Measurements from ENCODE around the gene CDKAL1. TPM values are rescaled to one million over a fixed set of nuclear protein-coding genes. Genes with fewer than 3 reads are reported as not detected.

Gene CDKAL1
- total RNA-seq, 2 donors from 2014 or later = 23.5 to 26.4 TPM

DNA sequence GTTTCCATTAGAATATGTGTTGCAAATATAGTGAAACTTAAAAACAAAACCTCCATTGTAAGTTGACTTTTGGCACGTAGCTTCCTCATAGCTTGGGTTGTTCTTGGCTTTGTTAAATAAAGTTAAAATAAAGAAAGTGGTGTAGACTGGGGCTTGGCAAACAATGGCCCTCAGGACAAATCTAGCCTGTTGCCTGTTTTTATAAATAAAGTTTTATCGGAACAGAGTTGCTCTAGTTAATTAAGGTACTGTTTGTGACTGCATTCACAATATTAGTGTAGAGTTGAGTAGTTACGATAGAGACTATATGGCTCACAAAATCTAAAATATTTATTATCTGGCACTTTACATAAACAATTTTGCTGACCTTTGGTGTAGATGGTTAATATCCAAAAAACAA is 168.8 kb downstream of the CDKAL1 start:
- Histone ChIP-seq H3K36me3 (ENCODE audit: control insufficient read depth, insufficient read depth, low read length) (no peaks in the 10 kb centered on the region), H3K4me3 (ENCODE audit: low read length) (no peak overlapping the region), H3K27me3 (ENCODE audit: control insufficient read depth, insufficient read depth, low read length, poor library complexity, severe bottlenecking) (no peaks in the 10 kb centered on the region), H3K9me3 (ENCODE audit: control insufficient read depth, low read length) (no peaks in the 10 kb centered on the region), H3K4me1 (ENCODE audit: control insufficient read depth, insufficient read depth, low read length) (peaks cover 1% of the 10 kb centered on the region), H3K27ac (ENCODE audit: low read depth, low read length) (no peak overlapping the region), H3K9ac (ENCODE audit: extremely low read depth, low read length, poor library complexity, severe bottlenecking) (no peak overlapping the region)
- TF ChIP-seq, protein P1, sequence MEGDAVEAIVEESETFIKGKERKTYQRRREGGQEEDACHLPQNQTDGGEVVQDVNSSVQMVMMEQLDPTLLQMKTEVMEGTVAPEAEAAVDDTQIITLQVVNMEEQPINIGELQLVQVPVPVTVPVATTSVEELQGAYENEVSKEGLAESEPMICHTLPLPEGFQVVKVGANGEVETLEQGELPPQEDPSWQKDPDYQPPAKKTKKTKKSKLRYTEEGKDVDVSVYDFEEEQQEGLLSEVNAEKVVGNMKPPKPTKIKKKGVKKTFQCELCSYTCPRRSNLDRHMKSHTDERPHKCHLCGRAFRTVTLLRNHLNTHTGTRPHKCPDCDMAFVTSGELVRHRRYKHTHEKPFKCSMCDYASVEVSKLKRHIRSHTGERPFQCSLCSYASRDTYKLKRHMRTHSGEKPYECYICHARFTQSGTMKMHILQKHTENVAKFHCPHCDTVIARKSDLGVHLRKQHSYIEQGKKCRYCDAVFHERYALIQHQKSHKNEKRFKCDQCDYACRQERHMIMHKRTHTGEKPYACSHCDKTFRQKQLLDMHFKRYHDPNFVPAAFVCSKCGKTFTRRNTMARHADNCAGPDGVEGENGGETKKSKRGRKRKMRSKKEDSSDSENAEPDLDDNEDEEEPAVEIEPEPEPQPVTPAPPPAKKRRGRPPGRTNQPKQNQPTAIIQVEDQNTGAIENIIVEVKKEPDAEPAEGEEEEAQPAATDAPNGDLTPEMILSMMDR (conservative IDR thresholded peaks at IDR 0.05) = no peak
- H3K4me1 Mint-ChIP-seq = peaks cover 16% of the 10 kb centered on the region
- H3K9me3 Mint-ChIP-seq = no peaks in the 10 kb centered on the region
- H3K36me3 Mint-ChIP-seq (ENCODE audit: low read depth) = no peaks in the 10 kb centered on the region
- no peak overlapping the region for H3K27ac Mint-ChIP-seq
- H3K4me3 Mint-ChIP-seq = no peak overlapping the region
- H3K27me3 Mint-ChIP-seq (ENCODE audit: insufficient read depth) = no peaks in the 10 kb centered on the region
- DNase-seq = no peak
- WGBS, 2 experiments (ENCODE audit: insufficient coverage in 1 of 2, insufficient read length in 1 of 2) = 92% methylated on average over 2 of the region's 3 CpGs; no CpG with 5 or more reads in 1 of the 2 experiments

DNA sequence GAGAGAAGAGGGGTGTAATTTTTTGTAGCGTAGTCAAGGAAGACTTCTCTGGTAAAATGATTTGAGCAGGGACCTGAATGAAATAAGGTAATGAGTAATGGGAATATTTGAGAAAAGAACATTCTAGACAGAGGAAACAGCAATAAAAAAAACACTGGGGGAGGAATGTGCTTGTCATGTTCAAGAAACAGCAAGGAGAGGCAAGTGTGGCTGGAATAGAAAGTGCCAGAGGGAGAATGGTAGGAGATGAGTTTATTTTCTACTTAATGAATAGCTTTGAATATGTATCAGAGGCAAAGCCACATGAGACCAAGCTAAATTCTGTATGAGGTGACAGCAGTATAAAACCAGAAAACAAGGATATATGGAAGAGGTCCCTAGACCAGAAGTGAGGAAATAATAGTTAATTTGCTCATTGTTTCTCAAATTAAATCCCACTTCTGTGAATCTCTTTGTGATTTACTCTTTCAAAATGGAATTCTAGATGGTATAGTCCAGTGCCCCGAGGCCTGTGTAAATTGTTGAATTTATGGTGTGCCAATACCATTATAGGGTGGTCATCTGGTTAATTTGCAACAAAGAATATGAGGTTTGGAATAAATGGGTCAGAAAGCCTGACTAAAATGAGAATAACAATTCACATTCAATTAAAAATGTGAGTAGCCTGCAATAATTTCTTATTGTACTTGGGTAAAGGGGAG is 170.2 kb downstream of the CDKAL1 start:
- Histone ChIP-seq H3K27me3 (ENCODE audit: control insufficient read depth, insufficient read depth, low read length, poor library complexity, severe bottlenecking) (no peaks in the 10 kb centered on the region), H3K4me1 (ENCODE audit: control insufficient read depth, insufficient read depth, low read length) (peaks cover 5% of the 10 kb centered on the region), H3K9me3 (ENCODE audit: control insufficient read depth, low read length) (no peaks in the 10 kb centered on the region), H3K4me3 (ENCODE audit: low read length) (no peak overlapping the region), H3K27ac (ENCODE audit: low read depth, low read length) (no peak overlapping the region), H3K9ac (ENCODE audit: extremely low read depth, low read length, poor library complexity, severe bottlenecking) (no peak overlapping the region), H3K36me3 (ENCODE audit: control insufficient read depth, insufficient read depth, low read length) (no peaks in the 10 kb centered on the region)
- H3K4me1 Mint-ChIP-seq = peaks cover 25% of the 10 kb centered on the region
- H3K27ac Mint-ChIP-seq = no peak overlapping the region
- 98 to 100% methylated on average over 1 to 2 of the region's 2 CpGs for WGBS, 2 experiments (ENCODE audit: insufficient coverage in 1 of 2, insufficient read length in 1 of 2)
- no peak for DNase-seq
- no peaks in the 10 kb centered on the region for H3K9me3 Mint-ChIP-seq
- TF ChIP-seq, protein P1 (conservative IDR thresholded peaks at IDR 0.05) = no peak
- H3K36me3 Mint-ChIP-seq (ENCODE audit: low read depth) = no peaks in the 10 kb centered on the region
- H3K4me3 Mint-ChIP-seq = no peak overlapping the region
- H3K27me3 Mint-ChIP-seq (ENCODE audit: insufficient read depth) = no peaks in the 10 kb centered on the region

DNA sequence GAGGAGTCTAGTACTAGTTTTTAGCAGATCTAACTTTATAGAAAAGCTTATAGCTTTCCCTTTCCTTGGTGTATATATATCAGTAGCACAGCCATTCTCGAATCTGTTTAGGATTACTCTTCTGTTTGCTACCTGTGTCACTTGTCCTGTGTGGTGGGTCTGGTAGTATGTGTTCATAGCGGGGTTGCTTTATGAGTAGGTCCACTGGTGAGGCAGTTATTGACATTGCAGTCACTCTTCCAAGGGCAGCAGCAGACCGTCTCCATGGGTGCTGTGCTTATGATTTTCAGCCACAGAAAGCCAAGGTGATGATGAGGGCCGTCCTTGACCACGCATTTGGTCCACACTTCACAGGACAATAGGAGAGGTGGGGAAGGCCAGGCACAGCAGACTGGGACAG is 171.5 kb downstream of the CDKAL1 start:
- Histone ChIP-seq H3K4me1 (ENCODE audit: control insufficient read depth, insufficient read depth, low read length) (peaks cover 7% of the 10 kb centered on the region), H3K27me3 (ENCODE audit: control insufficient read depth, insufficient read depth, low read length, poor library complexity, severe bottlenecking) (no peaks in the 10 kb centered on the region), H3K9ac (ENCODE audit: extremely low read depth, low read length, poor library complexity, severe bottlenecking) (no peak overlapping the region), H3K36me3 (ENCODE audit: control insufficient read depth, insufficient read depth, low read length) (no peaks in the 10 kb centered on the region), H3K27ac (ENCODE audit: low read depth, low read length) (no peak overlapping the region), H3K9me3 (ENCODE audit: control insufficient read depth, low read length) (no peaks in the 10 kb centered on the region), H3K4me3 (ENCODE audit: low read length) (no peak overlapping the region)
- TF ChIP-seq, protein P1 (conservative IDR thresholded peaks at IDR 0.05) = no peak
- Mint-ChIP-seq H3K4me1 (peaks cover 32% of the 10 kb centered on the region), H3K4me3 (no peak overlapping the region), H3K27me3 (ENCODE audit: insufficient read depth) (no peaks in the 10 kb centered on the region), H3K27ac (no peak overlapping the region), H3K9me3 (no peaks in the 10 kb centered on the region), H3K36me3 (ENCODE audit: low read depth) (no peaks in the 10 kb centered on the region)
- no peak for DNase-seq
- WGBS, 2 experiments (ENCODE audit: insufficient coverage in 1 of 2, insufficient read length in 1 of 2) = 93 to 94% methylated on average over 3 to 5 of the region's 5 CpGs

Measured in endodermal cell (in vitro differentiated cells).